OCI-LY3 (cell line): ENCODE measurements around the gene B3GNT9.

Experiments
- EZH2phosphoT487 ChIP-seq: fragments of 200-600 bp; shearing (Covaris generic); IDR thresholded peaks from 2 replicates; pipeline ENCODE4 v1.6.1; 2018; ENCODE audit warnings: antibody characterized with exemption, mixed run types, low read depth
- TF ChIP-seq, protein P1 (sequence below): fragments of 200-600, 300-600 bp; sonication (generic); IDR thresholded peaks from 2 replicates; pipeline ENCODE4 v1.5.1; 2014; ENCODE audit warnings: antibody characterized with exemption, low read length, low read depth

- TF ChIP-seq, protein P1, sequence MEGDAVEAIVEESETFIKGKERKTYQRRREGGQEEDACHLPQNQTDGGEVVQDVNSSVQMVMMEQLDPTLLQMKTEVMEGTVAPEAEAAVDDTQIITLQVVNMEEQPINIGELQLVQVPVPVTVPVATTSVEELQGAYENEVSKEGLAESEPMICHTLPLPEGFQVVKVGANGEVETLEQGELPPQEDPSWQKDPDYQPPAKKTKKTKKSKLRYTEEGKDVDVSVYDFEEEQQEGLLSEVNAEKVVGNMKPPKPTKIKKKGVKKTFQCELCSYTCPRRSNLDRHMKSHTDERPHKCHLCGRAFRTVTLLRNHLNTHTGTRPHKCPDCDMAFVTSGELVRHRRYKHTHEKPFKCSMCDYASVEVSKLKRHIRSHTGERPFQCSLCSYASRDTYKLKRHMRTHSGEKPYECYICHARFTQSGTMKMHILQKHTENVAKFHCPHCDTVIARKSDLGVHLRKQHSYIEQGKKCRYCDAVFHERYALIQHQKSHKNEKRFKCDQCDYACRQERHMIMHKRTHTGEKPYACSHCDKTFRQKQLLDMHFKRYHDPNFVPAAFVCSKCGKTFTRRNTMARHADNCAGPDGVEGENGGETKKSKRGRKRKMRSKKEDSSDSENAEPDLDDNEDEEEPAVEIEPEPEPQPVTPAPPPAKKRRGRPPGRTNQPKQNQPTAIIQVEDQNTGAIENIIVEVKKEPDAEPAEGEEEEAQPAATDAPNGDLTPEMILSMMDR, result peak; percentile 47
- no peak for TF ChIP-seq EZH2phosphoT487
These were observed 50.1 kb downstream of the B3GNT9 start for GRCh38 chr16:67100569-67101310.
